Muscle layer of colon (tissue), 2 donors: ENCODE results near the gene KCNJ1.

Experiments used
- H3K27ac ChIP-seq: one replicate; pipeline ENCODE4 v1.7.0; 2013; ENCODE audit warnings: low read depth, mild to moderate bottlenecking, low read length, moderate library complexity
- H3K27me3 ChIP-seq, 2 donors: one replicate each; pipeline ENCODE4 v1.7.0; 2013; ENCODE audit warnings: low read length in 2 of 2, mild to moderate bottlenecking in 2 of 2; ENCODE audit not compliant: insufficient read depth in 2 of 2, control insufficient read depth in 1 of 2
- H3K36me3 ChIP-seq: one replicate; pipeline ENCODE4 v1.7.0; 2013; ENCODE audit warnings: mild to moderate bottlenecking, low read length; ENCODE audit not compliant: insufficient read depth
- H3K4me1 ChIP-seq: one replicate; pipeline ENCODE4 v1.7.0; 2013; ENCODE audit warnings: mild to moderate bottlenecking, low read length; ENCODE audit not compliant: insufficient read depth
- H3K4me3 ChIP-seq, 2 donors: one replicate each; pipeline ENCODE4 v1.7.0; 2013; ENCODE audit warnings: low read length in 2 of 2, low read depth in 1 of 2, mild to moderate bottlenecking in 1 of 2, moderate library complexity in 1 of 2
- H3K9ac ChIP-seq: one replicate; pipeline ENCODE4 v1.7.0; 2013; ENCODE audit warnings: low read length
- H3K9me3 ChIP-seq: one replicate; pipeline ENCODE4 v1.7.0; 2013; ENCODE audit warnings: mild to moderate bottlenecking, low read length
- donor health status: abdominal sarcoma.
- donor health status: Adenocarcinoma of cecum.

KCNJ1 gene

DNA sequence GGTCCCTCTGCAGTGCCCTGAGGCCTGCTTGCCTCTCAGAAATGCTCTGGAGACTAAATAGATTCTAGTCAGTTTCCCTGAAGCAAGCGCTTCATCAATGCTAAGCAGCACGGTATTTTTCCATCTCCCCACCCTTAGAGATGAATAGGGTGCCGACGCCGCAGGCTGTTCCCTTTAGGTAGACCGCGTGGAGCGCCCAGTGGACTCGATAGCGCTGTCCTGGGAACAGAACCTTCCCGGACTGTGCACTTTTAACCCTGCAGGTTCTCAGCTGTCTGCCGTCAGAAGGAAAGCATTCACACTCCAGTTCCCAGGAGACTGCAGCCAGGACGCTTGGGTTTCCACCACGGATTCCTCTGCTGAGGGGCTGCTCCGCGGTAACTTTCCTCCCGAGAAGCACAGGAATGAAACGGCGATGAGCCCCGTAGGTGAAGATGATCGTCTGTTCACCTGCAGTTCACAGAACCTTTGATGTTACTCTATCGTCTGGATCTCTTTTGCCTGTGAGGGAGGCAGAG lies 9.1 kb upstream of the KCNJ1 start:
- no peaks in the 10 kb centered on the region for H3K27me3 ChIP-seq
- no peak overlapping the region for H3K9ac ChIP-seq
- no peaks in the 10 kb centered on the region for H3K9me3 ChIP-seq
- H3K27ac ChIP-seq = no peak overlapping the region
- no peaks in the 10 kb centered on the region for H3K4me1 ChIP-seq
- no peaks in the 10 kb centered on the region for H3K36me3 ChIP-seq
- no peak overlapping the region for H3K4me3 ChIP-seq

DNA sequence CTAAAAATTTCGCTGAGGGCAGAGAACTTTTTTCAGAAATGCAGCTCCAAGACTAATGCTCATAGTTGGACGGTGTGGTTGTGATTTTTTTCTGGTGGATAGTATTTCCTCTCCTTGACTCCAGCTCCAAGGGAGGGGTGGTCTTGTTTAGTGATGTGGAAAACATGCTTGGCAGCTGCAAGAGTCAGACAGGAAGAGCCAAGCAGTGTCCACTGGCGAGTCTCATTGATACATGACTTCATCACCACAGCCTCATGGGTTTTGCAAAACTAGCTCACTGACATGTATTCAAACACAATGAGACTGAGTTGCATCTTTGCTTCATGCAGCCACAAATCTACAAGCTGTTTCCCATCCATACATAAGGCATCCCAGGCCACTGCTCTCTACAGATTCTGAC lies 7.3 kb upstream of the KCNJ1 start:
- Histone ChIP-seq H3K4me1 (no peaks in the 10 kb centered on the region), H3K27ac (no peak overlapping the region), H3K36me3 (no peaks in the 10 kb centered on the region), H3K4me3 (no peak overlapping the region), H3K9me3 (no peaks in the 10 kb centered on the region), H3K27me3 (no peaks in the 10 kb centered on the region), H3K9ac (no peak overlapping the region)

- Histone ChIP-seq H3K36me3 (no peaks in the 10 kb centered on the region), H3K9ac (no peak overlapping the region), H3K9me3 (no peaks in the 10 kb centered on the region), H3K27ac (no peak overlapping the region), H3K4me1 (no peaks in the 10 kb centered on the region), H3K27me3 (no peaks in the 10 kb centered on the region), H3K4me3 (no peak overlapping the region)
These were observed 5.5 kb upstream of the KCNJ1 start for GRCh38 chr11:128872594-128872993.

- no peak overlapping the region for H3K9ac ChIP-seq
These were observed 5.0 kb upstream of the KCNJ1 start for GRCh38 chr11:128872094-128872493.

GRCh38 chr11:128871168-128871610 lies 4.1 kb upstream of the KCNJ1 start:
- Histone ChIP-seq H3K27ac (no peak overlapping the region), H3K4me3 (no peak overlapping the region), H3K4me1 (no peaks in the 10 kb centered on the region), H3K9me3 (no peaks in the 10 kb centered on the region), H3K9ac (no peak overlapping the region), H3K36me3 (no peaks in the 10 kb centered on the region), H3K27me3 (no peaks in the 10 kb centered on the region)

More at GRCh38 chr11:128872094-128872493, 5.0 kb upstream of the KCNJ1 start:
- H3K4me3 ChIP-seq = no peak overlapping the region
- H3K27ac ChIP-seq = no peak overlapping the region
- H3K36me3 ChIP-seq = no peaks in the 10 kb centered on the region
- no peaks in the 10 kb centered on the region for H3K4me1 ChIP-seq
- H3K27me3 ChIP-seq = no peaks in the 10 kb centered on the region
- H3K9me3 ChIP-seq = no peaks in the 10 kb centered on the region

- Histone ChIP-seq H3K27ac (no peak overlapping the region), H3K9me3 (no peaks in the 10 kb centered on the region), H3K36me3 (no peaks in the 10 kb centered on the region), H3K4me1 (no peaks in the 10 kb centered on the region), H3K9ac (no peak overlapping the region), H3K4me3 (no peak overlapping the region), H3K27me3 (no peaks in the 10 kb centered on the region)
These were observed 2.0 kb upstream of the KCNJ1 start for GRCh38 chr11:128868841-128869671.

DNA sequence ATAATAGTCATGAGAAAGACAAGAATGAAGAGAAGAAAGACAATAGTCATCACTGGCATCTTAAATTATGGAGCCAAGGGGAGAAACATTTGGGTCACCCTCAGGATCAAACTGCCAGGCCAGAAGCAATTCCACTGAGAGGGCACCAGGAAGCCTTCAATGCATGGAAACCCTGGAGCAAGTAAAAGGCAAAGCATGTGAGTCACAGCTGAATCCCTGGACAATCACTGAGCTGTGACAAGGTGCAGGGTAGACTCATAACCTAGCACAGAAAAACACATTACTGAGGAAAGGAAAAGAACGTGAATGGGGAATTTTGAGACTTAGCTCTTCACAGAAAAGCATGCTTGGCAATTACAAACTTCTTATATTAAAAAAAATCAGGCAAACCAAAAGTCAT lies 1.6 kb downstream of the KCNJ1 start:
- no peak overlapping the region for H3K9ac ChIP-seq
- no peaks in the 10 kb centered on the region for H3K9me3 ChIP-seq
- no peaks in the 10 kb centered on the region for H3K4me1 ChIP-seq
- no peak overlapping the region for H3K4me3 ChIP-seq
- H3K27me3 ChIP-seq = no peaks in the 10 kb centered on the region
- no peaks in the 10 kb centered on the region for H3K36me3 ChIP-seq
- H3K27ac ChIP-seq = no peak overlapping the region

DNA sequence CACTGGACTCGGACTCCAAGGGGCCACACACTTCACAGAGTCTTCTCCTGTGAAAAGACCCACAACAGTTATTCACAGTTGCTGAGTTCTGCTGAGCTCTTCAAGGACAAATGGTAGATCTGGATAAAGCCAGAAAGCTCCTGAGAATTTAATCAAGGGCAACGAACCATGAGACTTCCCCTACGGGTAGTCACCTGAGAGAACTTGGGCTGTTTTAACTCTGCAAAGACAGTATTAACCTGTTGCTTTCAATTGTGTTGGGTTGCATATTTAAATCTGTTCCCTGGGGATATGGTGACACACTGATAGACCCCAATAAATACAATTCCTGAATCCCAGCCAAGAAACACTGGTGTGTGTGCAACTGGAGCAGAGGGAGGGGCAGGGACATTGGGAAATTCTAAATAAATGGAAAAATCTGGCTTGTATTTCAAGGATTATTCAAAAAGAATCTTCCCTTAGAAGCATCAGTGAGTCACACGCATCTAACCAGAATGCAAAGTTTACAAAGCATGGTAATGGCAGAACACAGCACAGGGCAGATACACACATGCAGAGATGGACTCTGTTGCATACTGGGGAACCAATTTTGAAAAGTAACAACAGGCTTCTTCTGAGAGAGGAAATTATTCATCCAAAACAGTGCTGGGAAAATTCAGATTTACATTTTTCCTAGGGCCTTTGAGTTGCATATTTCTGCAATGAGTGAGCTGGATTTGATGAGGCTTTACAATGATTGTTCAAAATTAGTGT lies 4.0 kb downstream of the KCNJ1 start:
- no peaks in the 10 kb centered on the region for H3K27me3 ChIP-seq
- no peak overlapping the region for H3K4me3 ChIP-seq
- no peaks in the 10 kb centered on the region for H3K4me1 ChIP-seq
- H3K9ac ChIP-seq = no peak overlapping the region
- H3K9me3 ChIP-seq = no peaks in the 10 kb centered on the region
- no peaks in the 10 kb centered on the region for H3K36me3 ChIP-seq
- no peak overlapping the region for H3K27ac ChIP-seq

- Histone ChIP-seq H3K27me3 (no peaks in the 10 kb centered on the region), H3K4me3 (no peak overlapping the region), H3K9me3 (no peaks in the 10 kb centered on the region), H3K9ac (no peak overlapping the region), H3K27ac (no peak overlapping the region), H3K4me1 (no peaks in the 10 kb centered on the region), H3K36me3 (no peaks in the 10 kb centered on the region)
These were observed 4.7 kb downstream of the KCNJ1 start for GRCh38 chr11:128862406-128862805.

DNA sequence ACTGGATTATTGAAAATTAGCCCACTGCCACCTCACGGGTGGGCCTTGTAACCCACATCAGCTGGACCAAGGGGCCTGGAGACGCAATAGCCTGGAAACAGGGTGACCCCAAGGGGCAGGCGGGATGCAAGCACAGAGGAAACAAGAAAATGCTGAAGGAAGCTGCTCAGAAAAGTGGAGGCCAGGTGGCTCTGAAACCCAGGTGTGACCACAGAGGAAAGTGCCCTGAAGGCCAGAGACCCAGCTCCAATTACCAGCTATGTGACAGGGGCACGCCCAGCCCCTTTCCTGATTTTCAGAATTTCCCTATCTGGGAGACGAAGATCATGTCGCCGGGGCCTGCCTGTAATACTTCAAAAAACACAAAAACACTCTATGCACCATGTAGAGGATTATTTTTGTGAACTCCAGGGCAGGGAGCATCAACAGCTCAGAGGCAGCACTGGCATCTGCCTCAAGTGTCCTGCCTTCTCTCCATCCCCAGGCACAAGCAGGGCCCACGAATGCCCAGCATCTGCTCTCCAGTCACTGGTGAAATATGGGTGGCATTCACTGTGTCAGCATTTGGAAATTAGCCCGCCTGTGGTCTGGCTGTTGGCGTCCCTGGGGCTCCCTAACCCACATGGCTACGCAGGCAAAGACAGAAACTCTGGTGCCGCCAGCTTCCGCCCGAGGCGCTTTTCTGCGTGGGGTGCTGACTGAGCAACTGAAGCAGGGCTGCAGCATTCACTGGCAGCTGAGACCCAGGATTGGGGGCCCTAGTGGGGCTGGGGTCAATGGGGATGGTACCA lies 6.3 kb downstream of the KCNJ1 start:
- no peak overlapping the region for H3K27ac ChIP-seq
- H3K36me3 ChIP-seq = no peaks in the 10 kb centered on the region
- no peaks in the 10 kb centered on the region for H3K27me3 ChIP-seq

More for the DNA sequence above, 6.3 kb downstream of the KCNJ1 start:
- no peaks in the 10 kb centered on the region for H3K9me3 ChIP-seq
- no peak overlapping the region for H3K4me3 ChIP-seq
- no peak overlapping the region for H3K9ac ChIP-seq
- no peaks in the 10 kb centered on the region for H3K4me1 ChIP-seq
